Memory B cell (primary cell): ENCODE data around the gene NOMO2.
"Not testable (repeated sequence)": the region's sequence is repeated elsewhere in the genome, so short reads cannot be mapped to it uniquely, and the experiment has no call there.

Experiments used
- ATAC-seq: fragments of 150-1000 bp; cut with Tn5 transposase; 2 replicates; pipeline ENCODE4 v1.10.0; 2021; ENCODE audit warnings: low read depth, mild to moderate bottlenecking, moderate library complexity
- DNase-seq, 2 donors: peaks; one replicate each; pipeline ENCODE4 v3.0.0; 2022; ENCODE audit warnings: low spot score in 2 of 2
- H3K27ac Mint-ChIP-seq: one replicate; pipeline ENCODE4 v1.8.0; 2022; ENCODE audit warnings: mild to moderate bottlenecking, moderate library complexity, mixed read lengths
- H3K27me3 Mint-ChIP-seq: one replicate; pipeline ENCODE4 v1.8.0; 2022; ENCODE audit warnings: mixed read lengths
- H3K36me3 Mint-ChIP-seq: one replicate; pipeline ENCODE4 v1.8.0; 2022; ENCODE audit warnings: mild to moderate bottlenecking, mixed read lengths
- H3K4me1 Mint-ChIP-seq: one replicate; pipeline ENCODE4 v1.8.0; 2022; ENCODE audit warnings: mixed read lengths
- H3K4me3 Mint-ChIP-seq: one replicate; pipeline ENCODE4 v1.8.0; 2022; ENCODE audit warnings: mild to moderate bottlenecking, moderate library complexity, mixed read lengths
- H3K9me3 Mint-ChIP-seq: one replicate; pipeline ENCODE4 v1.8.0; 2022; ENCODE audit warnings: mixed read lengths

NOMO2 gene

DNA sequence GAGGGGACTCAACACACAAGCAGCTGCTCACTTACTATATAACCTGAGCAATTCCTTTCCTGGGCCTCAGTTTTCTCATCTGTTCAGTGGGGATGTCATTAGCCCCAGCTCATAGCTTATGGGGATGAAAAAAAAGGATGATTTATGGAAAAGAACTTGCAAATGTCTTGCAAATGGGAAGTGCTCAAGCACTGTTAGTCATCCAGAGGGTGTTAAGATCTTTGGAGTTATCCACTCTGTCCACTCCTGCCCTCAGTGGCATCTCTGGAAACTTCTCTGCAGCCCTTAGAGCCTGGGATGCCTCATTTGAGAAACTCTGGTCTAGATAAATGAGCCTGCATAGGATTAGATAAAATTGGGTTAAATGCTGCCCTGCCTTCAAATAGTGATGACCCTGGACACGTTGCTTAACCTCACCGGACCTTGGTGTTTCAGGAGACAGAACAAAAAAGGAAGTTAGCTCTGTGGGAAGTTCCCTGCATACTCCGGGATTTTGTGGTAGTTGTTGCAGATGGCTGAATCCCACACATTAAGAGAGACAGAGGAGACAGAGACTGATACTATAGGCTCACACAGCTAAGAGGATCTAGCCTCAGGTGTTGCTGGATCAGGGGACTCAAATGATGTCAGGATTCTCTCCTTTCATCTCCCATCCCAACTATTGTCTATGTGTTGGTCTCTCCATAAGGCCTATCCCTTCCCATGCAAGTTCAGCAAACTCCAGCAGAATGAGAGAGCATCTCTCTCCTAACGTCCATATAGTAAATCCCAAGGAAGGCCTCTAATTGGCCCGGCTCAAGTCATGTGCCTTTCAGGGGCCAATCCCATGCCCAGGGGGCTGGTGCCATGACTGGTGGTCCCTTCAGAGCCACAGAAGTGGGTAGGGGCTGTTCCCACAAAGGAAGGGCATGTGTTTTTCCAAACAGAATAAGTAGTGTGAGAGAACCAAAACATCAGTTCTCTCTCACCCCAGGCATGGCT lies 25.0 kb upstream of the NOMO2 start:
- not testable (repeated sequence) for H3K27ac Mint-ChIP-seq, H3K4me3 Mint-ChIP-seq, ATAC-seq, H3K36me3 Mint-ChIP-seq, DNase-seq, H3K27me3 Mint-ChIP-seq, H3K4me1 Mint-ChIP-seq, H3K9me3 Mint-ChIP-seq

DNA sequence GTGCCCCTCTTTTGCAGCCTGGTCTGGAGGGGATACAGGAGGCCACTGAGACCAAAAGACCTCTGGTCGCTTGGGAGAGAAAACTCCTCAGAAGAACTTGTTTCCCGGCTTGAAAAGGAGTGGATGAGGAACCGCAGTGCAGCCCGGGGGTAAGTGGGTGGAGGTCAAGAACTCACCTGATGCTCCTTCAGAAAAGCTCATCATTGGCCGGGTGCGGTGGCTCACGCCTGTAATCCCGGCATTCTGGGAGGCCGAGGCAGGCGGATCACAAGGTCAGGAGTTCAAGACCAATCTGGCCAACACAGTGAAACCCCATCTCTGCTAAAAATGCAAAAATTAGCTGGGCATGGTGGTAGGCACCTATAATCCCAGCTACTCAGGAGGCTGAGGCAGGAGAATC lies 23.9 kb upstream of the NOMO2 start:
- DNase-seq, H3K9me3 Mint-ChIP-seq, H3K4me3 Mint-ChIP-seq, H3K36me3 Mint-ChIP-seq, ATAC-seq, H3K4me1 Mint-ChIP-seq, H3K27me3 Mint-ChIP-seq, H3K27ac Mint-ChIP-seq: not testable (repeated sequence)

DNA sequence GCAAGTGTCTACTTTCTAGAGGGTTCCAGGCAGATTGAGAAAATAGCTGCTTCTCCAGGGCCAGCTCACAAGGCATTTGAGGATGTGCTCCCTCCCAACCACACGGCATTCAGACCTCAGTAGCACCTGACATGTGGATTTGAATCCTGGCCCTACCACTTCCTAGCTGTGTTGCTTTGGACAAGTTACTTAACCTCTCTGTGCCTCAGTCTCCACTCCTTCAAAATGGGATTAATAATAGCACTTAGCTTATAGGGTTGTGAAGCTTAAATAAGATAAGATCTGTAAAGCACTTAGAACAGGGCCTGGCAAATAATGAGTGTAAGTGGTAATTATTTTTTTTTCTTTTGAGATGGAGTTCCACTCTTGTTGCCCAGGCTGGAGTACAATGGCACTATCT lies 21.0 kb upstream of the NOMO2 start:
- H3K4me3 Mint-ChIP-seq, result no peak overlapping the region
- H3K27me3 Mint-ChIP-seq, result no peaks in the 10 kb centered on the region
- H3K4me1 Mint-ChIP-seq, result no peaks in the 10 kb centered on the region
- no peaks in the 10 kb centered on the region for H3K9me3 Mint-ChIP-seq
- H3K36me3 Mint-ChIP-seq, result no peaks in the 10 kb centered on the region
- DNase-seq, result no peak
- no peak for ATAC-seq
- H3K27ac Mint-ChIP-seq, result no peak overlapping the region

DNA sequence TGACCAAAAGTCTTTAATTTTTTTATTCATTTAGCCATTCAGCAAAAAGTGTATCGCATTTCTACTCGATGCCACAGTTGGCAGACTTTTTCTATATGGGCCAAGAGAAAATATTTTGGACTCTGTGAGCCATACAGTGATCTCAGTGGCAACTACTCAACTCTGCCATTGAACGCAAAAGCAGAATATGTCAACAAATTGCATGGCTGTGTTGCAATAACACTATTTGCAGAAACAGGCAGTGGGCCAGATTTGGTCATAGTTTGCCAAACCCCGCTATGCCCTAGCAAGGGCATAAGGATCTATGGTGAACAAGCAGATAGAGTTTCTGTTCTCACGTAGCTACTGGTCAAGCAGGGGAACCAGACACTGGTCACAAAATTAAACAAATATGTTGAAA lies 18.5 kb upstream of the NOMO2 start:
- H3K4me1 Mint-ChIP-seq, H3K36me3 Mint-ChIP-seq, H3K27ac Mint-ChIP-seq, H3K27me3 Mint-ChIP-seq, H3K4me3 Mint-ChIP-seq, DNase-seq, H3K9me3 Mint-ChIP-seq, ATAC-seq: not testable (repeated sequence)

DNA sequence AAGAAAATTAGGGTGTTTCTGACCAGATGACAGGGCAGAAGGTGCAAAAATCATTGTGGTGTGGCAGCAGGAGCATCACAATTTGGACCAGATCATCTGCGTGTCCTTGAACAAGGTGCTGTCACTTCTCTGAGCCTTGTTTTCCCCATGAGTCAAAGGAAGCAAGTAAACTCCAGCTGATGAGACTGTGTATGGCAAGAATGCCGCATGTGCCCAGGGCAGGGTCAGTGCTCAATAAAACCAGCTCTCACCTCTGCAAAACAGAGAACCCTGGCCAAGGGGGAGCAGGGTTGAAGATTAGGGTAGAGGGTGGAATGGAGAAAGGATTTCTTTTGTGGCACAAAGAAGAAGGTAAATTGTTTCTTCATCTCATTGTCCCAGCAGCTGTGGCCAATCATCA lies 17.4 kb upstream of the NOMO2 start:
- not testable (repeated sequence) for H3K4me1 Mint-ChIP-seq, H3K4me3 Mint-ChIP-seq, H3K27me3 Mint-ChIP-seq, ATAC-seq, H3K27ac Mint-ChIP-seq, H3K9me3 Mint-ChIP-seq, H3K36me3 Mint-ChIP-seq, DNase-seq

DNA sequence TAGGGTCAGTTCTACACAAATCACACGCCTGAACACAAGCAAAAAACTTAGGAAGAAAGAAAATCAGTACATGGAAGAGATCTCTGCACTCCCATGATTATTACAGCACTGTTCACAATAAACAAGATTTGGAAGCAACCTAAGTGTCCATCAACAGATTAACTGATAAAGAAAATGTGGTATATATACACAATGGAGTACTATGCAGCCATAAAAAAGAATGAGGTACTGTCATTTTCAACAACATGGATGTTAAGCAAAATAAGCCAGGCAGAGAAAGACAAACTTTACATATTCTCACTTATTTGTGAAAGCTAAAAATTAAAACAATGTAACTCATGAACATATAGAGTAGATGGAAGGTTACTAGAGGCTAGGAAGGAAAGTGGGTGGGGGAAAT lies 16.0 kb upstream of the NOMO2 start:
- not testable (repeated sequence) for ATAC-seq, H3K36me3 Mint-ChIP-seq, H3K4me1 Mint-ChIP-seq, H3K27ac Mint-ChIP-seq, H3K4me3 Mint-ChIP-seq, H3K27me3 Mint-ChIP-seq, DNase-seq, H3K9me3 Mint-ChIP-seq

DNA sequence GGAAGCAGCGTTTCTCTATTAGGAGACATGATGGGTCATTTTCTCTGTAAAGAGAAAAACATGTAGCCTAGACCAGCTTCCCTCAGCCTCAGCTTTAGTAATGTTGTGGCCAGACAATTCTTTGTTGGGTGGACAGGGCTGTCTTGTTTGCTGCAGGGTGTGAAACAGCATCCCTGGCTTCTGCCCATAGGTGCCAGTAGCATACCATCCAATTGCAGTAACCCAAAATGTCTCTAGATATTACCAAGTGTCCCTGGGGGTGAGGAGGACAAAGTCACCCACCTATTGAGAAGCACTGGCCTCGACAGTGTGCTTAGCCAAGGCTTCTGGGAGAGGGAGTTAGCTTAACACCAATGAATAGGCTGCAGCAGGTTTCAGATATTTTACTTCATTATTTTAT lies 14.0 kb upstream of the NOMO2 start:
- not testable (repeated sequence) for DNase-seq, H3K27ac Mint-ChIP-seq, H3K4me1 Mint-ChIP-seq, H3K9me3 Mint-ChIP-seq, ATAC-seq, H3K4me3 Mint-ChIP-seq, H3K27me3 Mint-ChIP-seq, H3K36me3 Mint-ChIP-seq

DNA sequence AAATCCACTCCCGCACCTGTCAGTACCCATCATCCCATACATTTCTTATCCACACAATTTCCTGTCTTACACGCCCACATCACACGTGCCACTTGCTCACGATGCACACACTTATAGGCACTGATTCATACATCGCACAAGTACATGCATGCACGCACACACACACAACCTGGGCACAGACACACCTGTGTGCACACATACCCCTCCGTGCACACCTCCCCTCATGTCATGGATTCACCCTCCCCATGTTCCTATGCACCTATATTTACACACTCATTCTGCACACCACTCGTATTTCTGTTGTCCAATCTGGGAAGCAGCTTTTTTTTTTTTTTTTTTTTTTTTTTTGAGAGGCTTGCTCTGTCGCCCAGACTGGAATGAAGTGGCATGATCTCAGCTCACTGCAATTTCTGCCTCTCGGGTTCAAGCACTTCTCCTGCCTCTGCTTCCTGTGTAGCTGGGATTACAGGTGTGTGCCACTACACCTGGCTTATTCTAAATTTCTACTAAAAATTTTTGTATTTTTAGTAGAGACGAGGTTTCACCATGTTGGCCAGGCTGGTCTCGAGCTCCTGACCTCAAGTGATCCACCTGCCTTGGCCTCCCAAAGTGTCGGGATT lies 13.5 kb upstream of the NOMO2 start:
- DNase-seq, ATAC-seq, H3K27ac Mint-ChIP-seq, H3K9me3 Mint-ChIP-seq, H3K27me3 Mint-ChIP-seq, H3K4me1 Mint-ChIP-seq, H3K36me3 Mint-ChIP-seq, H3K4me3 Mint-ChIP-seq: not testable (repeated sequence)

DNA sequence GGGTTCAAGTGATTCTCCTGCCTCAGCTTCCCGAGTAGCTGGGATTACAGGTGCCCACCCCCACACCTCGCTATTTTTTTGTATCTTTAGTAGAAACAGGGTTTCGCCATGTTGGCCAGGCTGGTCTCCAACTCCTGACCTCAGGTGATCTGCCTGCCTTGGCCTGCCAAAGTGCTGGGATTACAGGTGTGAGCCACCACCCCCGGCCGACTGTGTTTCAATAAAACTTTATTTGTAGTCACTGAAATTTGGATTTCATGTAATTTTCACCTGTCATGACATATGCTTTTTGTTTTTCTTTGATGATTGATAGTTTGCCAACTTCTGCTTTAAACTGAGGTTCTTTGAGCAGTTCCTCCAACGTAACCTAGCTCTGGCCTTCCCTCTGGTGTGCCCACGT lies 12.0 kb upstream of the NOMO2 start:
- H3K4me3 Mint-ChIP-seq, H3K27me3 Mint-ChIP-seq, DNase-seq, ATAC-seq, H3K27ac Mint-ChIP-seq, H3K9me3 Mint-ChIP-seq, H3K36me3 Mint-ChIP-seq, H3K4me1 Mint-ChIP-seq: not testable (repeated sequence)

DNA sequence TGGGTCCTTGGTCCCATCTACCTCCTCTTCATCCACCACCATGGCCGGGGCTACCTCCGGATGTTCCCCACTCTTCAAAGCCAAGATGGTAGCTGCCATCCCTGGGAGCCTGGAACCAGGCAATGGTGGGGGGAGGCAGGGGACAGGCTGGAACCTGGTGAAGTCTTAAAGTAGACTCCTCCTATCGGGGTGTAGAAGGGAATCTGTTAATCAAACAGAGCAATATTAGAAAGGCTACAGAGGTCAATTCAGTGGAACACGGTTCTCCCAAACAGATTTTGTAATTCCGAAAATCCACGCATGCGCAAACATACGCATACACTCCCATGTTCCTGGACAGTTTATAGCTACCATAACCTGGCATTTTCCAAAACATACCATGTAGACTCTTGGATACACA lies 11.1 kb upstream of the NOMO2 start:
- DNase-seq, ATAC-seq, H3K4me3 Mint-ChIP-seq, H3K36me3 Mint-ChIP-seq, H3K4me1 Mint-ChIP-seq, H3K27me3 Mint-ChIP-seq, H3K9me3 Mint-ChIP-seq, H3K27ac Mint-ChIP-seq: not testable (repeated sequence)

DNA sequence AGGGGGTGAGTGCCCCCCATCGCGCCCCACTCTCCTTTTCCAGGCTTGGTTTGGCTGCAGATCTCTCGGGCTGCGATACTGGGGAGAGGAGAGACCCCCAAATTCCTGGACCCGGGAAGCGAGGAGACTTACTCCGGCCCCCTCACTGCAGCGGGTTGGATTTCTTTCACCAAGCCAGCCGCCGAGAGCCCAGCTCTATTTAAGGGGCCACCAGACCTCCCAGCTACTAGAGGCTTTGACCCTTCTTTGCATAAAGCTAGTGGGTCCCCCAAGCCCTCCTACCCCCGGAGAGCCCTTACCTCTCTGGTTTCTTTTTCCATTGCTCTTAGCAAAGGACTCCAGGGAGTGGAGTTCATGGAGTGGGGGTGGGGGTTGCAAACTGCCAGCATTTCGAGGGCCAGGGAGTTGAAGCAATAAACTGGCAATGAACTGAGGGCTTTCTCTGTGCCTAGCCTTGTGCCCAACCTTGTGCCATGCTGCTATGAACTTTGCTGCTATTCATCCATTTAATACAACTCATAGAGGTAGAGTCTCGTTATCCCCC lies 9.5 kb upstream of the NOMO2 start:
- H3K4me3 Mint-ChIP-seq, DNase-seq, H3K9me3 Mint-ChIP-seq, H3K27ac Mint-ChIP-seq, ATAC-seq, H3K4me1 Mint-ChIP-seq, H3K36me3 Mint-ChIP-seq, H3K27me3 Mint-ChIP-seq: not testable (repeated sequence)

DNA sequence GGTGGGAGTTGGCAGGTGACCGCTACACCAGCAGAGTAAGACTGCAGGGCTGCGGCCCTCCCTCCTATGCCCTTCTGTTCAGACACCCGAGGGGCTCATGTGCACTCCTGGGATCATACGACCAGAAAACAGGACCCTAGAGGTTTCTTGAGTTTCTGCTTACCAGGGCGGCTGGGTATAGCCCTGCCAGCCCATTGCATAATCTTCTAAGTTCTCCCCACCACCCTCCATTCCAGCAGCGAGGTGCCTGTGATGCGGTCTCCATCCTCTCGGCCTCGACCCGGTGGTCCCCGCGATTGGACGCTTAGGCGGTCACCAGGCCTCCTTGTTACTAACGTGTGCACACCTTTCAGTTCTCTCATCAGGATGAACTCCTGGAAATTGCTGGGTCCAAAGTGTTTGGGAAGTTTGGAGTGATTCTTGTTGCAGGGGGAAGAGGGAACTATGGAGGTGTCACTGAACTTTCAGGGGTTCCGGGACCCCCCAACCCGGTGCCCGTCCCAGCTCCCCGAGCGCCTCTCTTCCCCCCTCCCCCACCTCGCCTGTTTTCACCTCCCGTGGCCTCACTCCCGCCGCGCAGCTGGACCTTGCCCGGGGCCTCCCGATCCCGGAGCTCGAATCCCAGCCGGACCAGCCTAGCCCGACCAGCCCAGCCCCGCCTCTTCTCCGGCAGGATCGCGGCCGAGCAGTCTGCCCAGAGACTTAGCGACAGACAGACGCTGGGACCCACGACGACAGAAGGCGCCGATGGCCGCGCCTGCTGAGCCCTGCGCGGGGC lies 8.8 kb upstream of the NOMO2 start:
- not testable (repeated sequence) for H3K27me3 Mint-ChIP-seq, ATAC-seq, DNase-seq, H3K27ac Mint-ChIP-seq, H3K36me3 Mint-ChIP-seq, H3K4me1 Mint-ChIP-seq, H3K4me3 Mint-ChIP-seq, H3K9me3 Mint-ChIP-seq

DNA sequence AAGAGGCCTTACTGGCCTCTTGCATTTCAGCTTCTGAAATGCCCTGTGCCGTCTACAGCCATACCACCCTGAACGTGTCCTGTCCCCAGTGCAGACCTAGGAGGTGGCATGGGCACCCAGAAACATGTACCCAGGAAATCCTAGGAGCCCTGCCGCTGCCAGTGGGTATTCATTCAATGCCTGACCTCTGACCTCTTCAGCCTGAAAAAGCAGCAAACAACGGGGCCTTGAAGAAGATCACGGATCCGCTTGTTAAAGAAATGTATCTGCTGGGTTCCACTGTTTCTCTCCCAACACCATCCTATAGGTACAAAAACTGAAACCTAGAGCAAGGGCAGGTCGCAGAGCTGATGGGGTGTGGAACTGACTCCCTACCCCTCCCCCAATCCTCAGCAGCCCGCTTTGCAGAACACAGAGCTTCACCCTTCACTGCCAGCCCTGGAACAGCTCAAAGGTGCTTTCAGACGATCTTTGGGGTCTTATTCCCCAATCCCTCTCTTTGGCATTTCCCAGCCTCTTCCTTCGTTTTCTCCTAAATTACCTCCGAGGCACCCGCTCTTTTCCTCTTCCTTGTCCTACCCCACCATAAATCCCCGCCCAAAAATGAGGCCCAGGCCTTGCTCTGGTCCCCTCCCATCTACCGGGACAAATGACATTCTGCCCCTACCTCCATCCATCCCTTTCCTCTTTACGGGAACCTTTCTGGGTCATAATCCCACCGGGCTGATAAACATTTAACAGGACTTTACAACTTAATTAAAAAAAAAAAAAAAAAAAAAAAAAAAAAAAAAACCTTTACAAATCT lies 1.3 kb downstream of the NOMO2 start:
- H3K27me3 Mint-ChIP-seq, H3K27ac Mint-ChIP-seq, H3K4me1 Mint-ChIP-seq, DNase-seq, ATAC-seq, H3K36me3 Mint-ChIP-seq, H3K9me3 Mint-ChIP-seq: not testable (repeated sequence)
- peak overlapping the region; percentile 52 for H3K4me3 Mint-ChIP-seq
